Liver (tissue), 9 donors: ENCODE results near the gene TRAK1. TPM values are rescaled to one million over a fixed set of nuclear protein-coding genes. Genes with fewer than 3 reads are reported as not detected.
A peak's percentile ranks its signal among the peaks of the same experiment; 100 is the strongest.

ENCODE experiments used
- DNase-seq: peaks from one replicate; pipeline ENCODE4 v3.0.0-alpha.2; 2017; ENCODE audit warnings: low spot score
- H3K27ac ChIP-seq, 2 donors: one replicate each; pipeline ENCODE4 v1.7.0; 2013; ENCODE audit warnings: inconsistent platforms in 2 of 2, low read length in 2 of 2, control low read depth in 1 of 2, low read depth in 1 of 2, mild to moderate bottlenecking in 1 of 2
- H3K27me3 ChIP-seq, 4 donors: one replicate each; pipeline versions ENCODE4 v1.6.1 to v1.7.0; 2013; ENCODE audit warnings: low read length in 3 of 4, inconsistent platforms in 1 of 4, mild to moderate bottlenecking in 1 of 4, moderate library complexity in 1 of 4; ENCODE audit not compliant: control insufficient read depth in 4 of 4, insufficient read depth in 4 of 4
- H3K36me3 ChIP-seq, 4 donors: one replicate each; pipeline versions ENCODE4 v1.6.1 to v1.7.0; 2013; ENCODE audit warnings: low read length in 3 of 4, mild to moderate bottlenecking in 3 of 4, low read depth in 1 of 4, moderate library complexity in 1 of 4; ENCODE audit not compliant: control insufficient read depth in 4 of 4, insufficient read depth in 3 of 4
- H3K4me1 ChIP-seq, 4 donors: one replicate each; pipeline versions ENCODE4 v1.6.1 to v1.7.0; 2013; ENCODE audit warnings: low read length in 3 of 4, mild to moderate bottlenecking in 3 of 4, moderate library complexity in 1 of 4; ENCODE audit not compliant: control insufficient read depth in 4 of 4, insufficient read depth in 4 of 4
- H3K4me3 ChIP-seq, 3 donors: one replicate each; pipeline versions ENCODE4 v1.6.1 to v1.7.0; 2013; ENCODE audit warnings: low read length in 3 of 3, control low read depth in 1 of 3, low read depth in 1 of 3, mild to moderate bottlenecking in 1 of 3
- H3K9ac ChIP-seq, 2 donors: one replicate each; pipeline ENCODE4 v1.7.0; 2013; ENCODE audit warnings: low read length in 2 of 2, mild to moderate bottlenecking in 2 of 2, moderate library complexity in 2 of 2, control low read depth in 1 of 2, low read depth in 1 of 2
- H3K9me3 ChIP-seq, 4 donors: one replicate each; pipeline versions ENCODE4 v1.6.1 to v1.7.0; 2013; ENCODE audit warnings: low read length in 3 of 4; ENCODE audit not compliant: control insufficient read depth in 4 of 4
- EGR1 ChIP-seq, 2 donors: IDR thresholded peaks; 2 replicates each; pipeline ENCODE4 v1.6.1; 2016 to 2018; ENCODE audit warnings: antibody characterized with exemption in 2 of 2, low read depth in 2 of 2
- FOXA1 ChIP-seq: IDR thresholded peaks from 2 replicates; pipeline ENCODE4 v1.6.1; 2016; ENCODE audit warnings: antibody characterized with exemption
- FOXA2 ChIP-seq: IDR thresholded peaks from 2 replicates; pipeline ENCODE4 v1.6.1; 2016; ENCODE audit warnings: antibody characterized with exemption
- GABPA ChIP-seq, 2 donors: IDR thresholded peaks in 1 of 2; conservative IDR thresholded peaks in 1 of 2; 2 replicates each; pipeline ENCODE4 v1.6.1; 2016; ENCODE audit warnings: antibody characterized with exemption in 2 of 2, mild to moderate bottlenecking in 1 of 2, moderate library complexity in 1 of 2
- HNF4A ChIP-seq, 2 donors: conservative IDR thresholded peaks; 2 replicates each; pipeline ENCODE4 v1.6.1; 2016; ENCODE audit warnings: antibody characterized with exemption in 2 of 2, mild to moderate bottlenecking in 2 of 2
- HNF4G ChIP-seq: IDR thresholded peaks from 2 replicates; pipeline ENCODE4 v1.6.1; 2016; ENCODE audit warnings: antibody characterized with exemption
- JUND ChIP-seq, 2 donors: IDR thresholded peaks; 2 replicates each; pipeline ENCODE4 v1.6.1; 2016; ENCODE audit warnings: antibody characterized with exemption in 2 of 2
- NR2F2 ChIP-seq: IDR thresholded peaks from 2 replicates; pipeline ENCODE4 v1.6.1; 2016; ENCODE audit warnings: antibody characterized with exemption
- RAD21 ChIP-seq, 2 donors: IDR thresholded peaks; 2 replicates each; pipeline ENCODE4 v1.6.1; 2016; ENCODE audit warnings: antibody characterized with exemption in 2 of 2, mild to moderate bottlenecking in 2 of 2
- RXRA ChIP-seq, 2 donors: IDR thresholded peaks; 2 replicates each; pipeline ENCODE4 v1.6.1; 2017 to 2018; ENCODE audit warnings: antibody characterized with exemption in 2 of 2, mild to moderate bottlenecking in 1 of 2
- SP1 ChIP-seq: IDR thresholded peaks from 2 replicates; pipeline ENCODE4 v1.6.1; 2018; ENCODE audit warnings: antibody characterized with exemption, mild to moderate bottlenecking
- TAF1 ChIP-seq: conservative IDR thresholded peaks from 2 replicates; pipeline ENCODE4 v1.6.1; 2016; ENCODE audit warnings: antibody characterized with exemption, mild to moderate bottlenecking
- YY1 ChIP-seq: IDR thresholded peaks from 2 replicates; pipeline ENCODE4 v1.6.1; 2016; ENCODE audit warnings: antibody characterized with exemption, mild to moderate bottlenecking
- WGBS: extraction: QIAGEN DNeasy Blood & Tissue Kit; methylation state at CpG from one replicate; pipeline ENCODE4 v1.1.7; 2013; 5-methylcytosine and 5-hydroxymethylcytosine counted together
- polyA plus RNA-seq, 2 donors: library from polyadenylated mRNA; stranded (reverse) in 1 of 2; unstranded in 1 of 2; fragments of 200-250 nt in 1 of 2; fragments of >200 nt in 1 of 2; fragmentation: Nextera tagmentation in 1 of 2; extraction: Ambion mirVana in 1 of 2; gene quantifications; one replicate each; pipeline versions ENCODE4 v1.2.1 to v1.2.3, GENCODE V29; 2013 to 2015
- total RNA-seq, 2 donors: library from RNA; depleted of rRNA; stranded (reverse); fragments of >200 nt; gene quantifications; one replicate each; pipeline ENCODE4 v1.2.3, GENCODE V29; 2014
- TF ChIP-seq, protein P1 (sequence below): IDR thresholded peaks from 2 replicates; pipeline ENCODE4 v1.6.1; 2016; ENCODE audit warnings: antibody characterized with exemption
- TF ChIP-seq, protein P2 (sequence below): IDR thresholded peaks from 2 replicates; pipeline ENCODE4 v1.6.1; 2016; ENCODE audit warnings: antibody characterized with exemption, mild to moderate bottlenecking
- TF ChIP-seq, protein P3 (sequence below): IDR thresholded peaks from 2 replicates; pipeline ENCODE4 v1.6.1; 2016; ENCODE audit warnings: antibody characterized with exemption
- TF ChIP-seq, protein P4 (sequence below): fragments of 150-350 bp; IDR thresholded peaks from 2 replicates; pipeline ENCODE4 v1.5.1; 2017; ENCODE audit warnings: improper control_type of control experiment, low read depth, low read length; ENCODE audit not compliant: missing input control
- TF ChIP-seq, protein P5 (sequence below): IDR thresholded peaks from 2 replicates; pipeline ENCODE4 v1.6.1; 2016; ENCODE audit warnings: antibody characterized with exemption
- donor health status: healthy.
- donor health status: healthy.
- donor health status: healthy.
- donor health status: healthy.
- donor health status: healthy.

The TRAK1 gene
- total and polyA plus RNA-seq, 4 donors: 3.4 to 21.7 (median 8.6) TPM

DNA sequence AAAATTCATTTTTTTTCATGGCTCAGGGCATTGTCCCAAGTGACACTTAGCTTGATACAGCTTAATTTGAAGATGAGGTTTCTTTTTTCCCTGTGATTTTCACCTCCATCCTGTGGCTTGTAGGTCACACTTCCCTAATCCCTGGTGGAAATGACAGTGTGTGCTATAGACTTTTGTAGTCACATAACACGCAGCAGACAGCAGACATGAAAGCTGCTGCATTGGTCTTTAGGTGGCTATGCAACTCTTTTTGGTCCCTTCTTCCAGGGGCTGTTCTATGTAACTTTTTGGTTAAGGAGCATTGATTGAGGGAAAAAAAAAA is 38.8 kb downstream of the TRAK1 start:
- Histone ChIP-seq H3K27me3 (no peaks in the 10 kb centered on the region), H3K36me3 (peaks cover 0 to 11% (median 4%) of the 10 kb centered on the region in 4 donors), H3K4me3 (no peak overlapping the region), H3K9me3 (no peaks in the 10 kb centered on the region), H3K4me1 (peaks cover 8 to 33% (median 17%) of the 10 kb centered on the region in 4 donors), H3K9ac (peak overlapping the region in 1 of 2 donors; percentile 32), H3K27ac (peak overlapping the region; percentile 52 to 78)
- TF ChIP-seq SP1 (no peak), RAD21 (IDR thresholded peaks at IDR 0.05) (no peak), HNF4G (no peak), JUND (IDR thresholded peaks at IDR 0.05) (no peak), HNF4A (conservative IDR thresholded peaks at IDR 0.05) (no peak), FOXA1 (no peak)
- TF ChIP-seq, protein P1, sequence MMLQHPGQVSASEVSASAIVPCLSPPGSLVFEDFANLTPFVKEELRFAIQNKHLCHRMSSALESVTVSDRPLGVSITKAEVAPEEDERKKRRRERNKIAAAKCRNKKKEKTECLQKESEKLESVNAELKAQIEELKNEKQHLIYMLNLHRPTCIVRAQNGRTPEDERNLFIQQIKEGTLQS: no peak
- TF ChIP-seq, protein P2, sequence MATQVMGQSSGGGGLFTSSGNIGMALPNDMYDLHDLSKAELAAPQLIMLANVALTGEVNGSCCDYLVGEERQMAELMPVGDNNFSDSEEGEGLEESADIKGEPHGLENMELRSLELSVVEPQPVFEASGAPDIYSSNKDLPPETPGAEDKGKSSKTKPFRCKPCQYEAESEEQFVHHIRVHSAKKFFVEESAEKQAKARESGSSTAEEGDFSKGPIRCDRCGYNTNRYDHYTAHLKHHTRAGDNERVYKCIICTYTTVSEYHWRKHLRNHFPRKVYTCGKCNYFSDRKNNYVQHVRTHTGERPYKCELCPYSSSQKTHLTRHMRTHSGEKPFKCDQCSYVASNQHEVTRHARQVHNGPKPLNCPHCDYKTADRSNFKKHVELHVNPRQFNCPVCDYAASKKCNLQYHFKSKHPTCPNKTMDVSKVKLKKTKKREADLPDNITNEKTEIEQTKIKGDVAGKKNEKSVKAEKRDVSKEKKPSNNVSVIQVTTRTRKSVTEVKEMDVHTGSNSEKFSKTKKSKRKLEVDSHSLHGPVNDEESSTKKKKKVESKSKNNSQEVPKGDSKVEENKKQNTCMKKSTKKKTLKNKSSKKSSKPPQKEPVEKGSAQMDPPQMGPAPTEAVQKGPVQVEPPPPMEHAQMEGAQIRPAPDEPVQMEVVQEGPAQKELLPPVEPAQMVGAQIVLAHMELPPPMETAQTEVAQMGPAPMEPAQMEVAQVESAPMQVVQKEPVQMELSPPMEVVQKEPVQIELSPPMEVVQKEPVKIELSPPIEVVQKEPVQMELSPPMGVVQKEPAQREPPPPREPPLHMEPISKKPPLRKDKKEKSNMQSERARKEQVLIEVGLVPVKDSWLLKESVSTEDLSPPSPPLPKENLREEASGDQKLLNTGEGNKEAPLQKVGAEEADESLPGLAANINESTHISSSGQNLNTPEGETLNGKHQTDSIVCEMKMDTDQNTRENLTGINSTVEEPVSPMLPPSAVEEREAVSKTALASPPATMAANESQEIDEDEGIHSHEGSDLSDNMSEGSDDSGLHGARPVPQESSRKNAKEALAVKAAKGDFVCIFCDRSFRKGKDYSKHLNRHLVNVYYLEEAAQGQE: no peak
- 63% methylated on average over 1 of the region's 1 CpG for WGBS
- DNase-seq: no peak

DNA sequence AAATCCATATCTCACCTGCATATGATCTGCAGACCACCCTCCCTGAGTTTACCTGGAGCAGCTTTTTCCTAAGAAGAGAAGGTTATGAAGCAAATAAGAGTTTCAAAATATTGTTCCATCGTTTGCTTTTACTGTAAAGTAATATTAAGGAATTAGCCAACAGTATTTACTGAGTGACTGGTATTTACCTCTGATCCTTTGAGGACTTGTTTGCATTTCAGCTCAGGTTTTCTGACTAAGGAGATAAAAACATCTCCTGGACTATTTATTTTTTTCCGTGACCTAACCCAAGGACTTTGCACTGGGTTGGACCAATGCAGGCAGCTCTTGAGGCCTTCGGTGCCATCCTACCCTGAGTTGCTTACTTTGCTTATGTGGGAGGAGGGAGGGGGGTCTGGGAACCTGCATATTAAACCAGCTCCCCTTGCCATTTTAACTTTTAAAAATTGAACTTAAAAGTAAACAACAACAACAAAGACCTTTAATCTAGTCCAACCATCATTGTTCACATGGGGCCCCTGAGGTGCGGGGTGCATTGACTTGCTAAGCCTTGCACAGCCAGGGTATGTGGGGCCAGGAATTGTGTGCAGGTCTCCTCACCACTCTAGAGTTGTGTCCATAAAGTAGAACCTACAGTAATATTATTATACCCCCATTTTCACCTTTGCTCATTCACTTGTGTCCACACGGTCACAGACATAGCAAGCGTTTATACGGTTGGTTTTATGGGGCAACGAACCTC is 39.3 kb downstream of the TRAK1 start:
- DNase-seq: no peak
- H3K9ac ChIP-seq: no peak overlapping the region
- peak overlapping the region; percentile 52 to 78 for H3K27ac ChIP-seq
- peaks cover 0 to 8% (median 3%) of the 10 kb centered on the region in 4 donors for H3K36me3 ChIP-seq
- H3K4me1 ChIP-seq: peaks cover 10 to 35% (median 18%) of the 10 kb centered on the region in 4 donors
- peak; percentile 88 to 93 for TF ChIP-seq HNF4A (conservative IDR thresholded peaks at IDR 0.05)
- TF ChIP-seq JUND (IDR thresholded peaks at IDR 0.05): peak; percentile 68 to 89
- no peak for TF ChIP-seq TAF1
- TF ChIP-seq, protein P1: no peak
- TF ChIP-seq NR2F2: no peak
- TF ChIP-seq, protein P3, sequence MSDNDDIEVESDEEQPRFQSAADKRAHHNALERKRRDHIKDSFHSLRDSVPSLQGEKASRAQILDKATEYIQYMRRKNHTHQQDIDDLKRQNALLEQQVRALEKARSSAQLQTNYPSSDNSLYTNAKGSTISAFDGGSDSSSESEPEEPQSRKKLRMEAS: peak; percentile 38
- TF ChIP-seq, protein P2: peak; percentile 21
- TF ChIP-seq SP1: peak; percentile 69
- TF ChIP-seq RXRA (IDR thresholded peaks at IDR 0.05): peak; percentile 62 to 72
- TF ChIP-seq HNF4G: peak; percentile 69
- peak; percentile 53 for TF ChIP-seq YY1
- TF ChIP-seq GABPA (IDR thresholded peaks at IDR 0.05 in 1 of 2, conservative IDR thresholded peaks at IDR 0.05 in 1 of 2): no peak
- peak in 1 of 2 donors; percentile 32 for TF ChIP-seq EGR1 (IDR thresholded peaks at IDR 0.05; ENCODE audit: low read depth in 2 of 2)
- TF ChIP-seq, protein P4, sequence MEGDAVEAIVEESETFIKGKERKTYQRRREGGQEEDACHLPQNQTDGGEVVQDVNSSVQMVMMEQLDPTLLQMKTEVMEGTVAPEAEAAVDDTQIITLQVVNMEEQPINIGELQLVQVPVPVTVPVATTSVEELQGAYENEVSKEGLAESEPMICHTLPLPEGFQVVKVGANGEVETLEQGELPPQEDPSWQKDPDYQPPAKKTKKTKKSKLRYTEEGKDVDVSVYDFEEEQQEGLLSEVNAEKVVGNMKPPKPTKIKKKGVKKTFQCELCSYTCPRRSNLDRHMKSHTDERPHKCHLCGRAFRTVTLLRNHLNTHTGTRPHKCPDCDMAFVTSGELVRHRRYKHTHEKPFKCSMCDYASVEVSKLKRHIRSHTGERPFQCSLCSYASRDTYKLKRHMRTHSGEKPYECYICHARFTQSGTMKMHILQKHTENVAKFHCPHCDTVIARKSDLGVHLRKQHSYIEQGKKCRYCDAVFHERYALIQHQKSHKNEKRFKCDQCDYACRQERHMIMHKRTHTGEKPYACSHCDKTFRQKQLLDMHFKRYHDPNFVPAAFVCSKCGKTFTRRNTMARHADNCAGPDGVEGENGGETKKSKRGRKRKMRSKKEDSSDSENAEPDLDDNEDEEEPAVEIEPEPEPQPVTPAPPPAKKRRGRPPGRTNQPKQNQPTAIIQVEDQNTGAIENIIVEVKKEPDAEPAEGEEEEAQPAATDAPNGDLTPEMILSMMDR: no peak
- TF ChIP-seq, protein P5, sequence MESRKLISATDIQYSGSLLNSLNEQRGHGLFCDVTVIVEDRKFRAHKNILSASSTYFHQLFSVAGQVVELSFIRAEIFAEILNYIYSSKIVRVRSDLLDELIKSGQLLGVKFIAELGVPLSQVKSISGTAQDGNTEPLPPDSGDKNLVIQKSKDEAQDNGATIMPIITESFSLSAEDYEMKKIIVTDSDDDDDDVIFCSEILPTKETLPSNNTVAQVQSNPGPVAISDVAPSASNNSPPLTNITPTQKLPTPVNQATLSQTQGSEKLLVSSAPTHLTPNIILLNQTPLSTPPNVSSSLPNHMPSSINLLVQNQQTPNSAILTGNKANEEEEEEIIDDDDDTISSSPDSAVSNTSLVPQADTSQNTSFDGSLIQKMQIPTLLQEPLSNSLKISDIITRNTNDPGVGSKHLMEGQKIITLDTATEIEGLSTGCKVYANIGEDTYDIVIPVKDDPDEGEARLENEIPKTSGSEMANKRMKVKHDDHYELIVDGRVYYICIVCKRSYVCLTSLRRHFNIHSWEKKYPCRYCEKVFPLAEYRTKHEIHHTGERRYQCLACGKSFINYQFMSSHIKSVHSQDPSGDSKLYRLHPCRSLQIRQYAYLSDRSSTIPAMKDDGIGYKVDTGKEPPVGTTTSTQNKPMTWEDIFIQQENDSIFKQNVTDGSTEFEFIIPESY: peak; percentile 40
- TF ChIP-seq FOXA2: peak; percentile 72
- TF ChIP-seq RAD21 (IDR thresholded peaks at IDR 0.05): peak in 1 of 2 donors; percentile 12
- peak; percentile 68 for TF ChIP-seq FOXA1
- WGBS: 51% methylated on average over 8 of the region's 8 CpGs
- H3K27me3 ChIP-seq: no peaks in the 10 kb centered on the region
- H3K4me3 ChIP-seq: no peak overlapping the region
- H3K9me3 ChIP-seq: no peaks in the 10 kb centered on the region
